Vagina (tissue), 2 donors: ENCODE results near the gene BAZ1B.

ENCODE experiments used
- CTCF ChIP-seq, 3 experiments: fragments of 450-650 bp in 2 of 3; fragments of 200-600 bp in 1 of 3; sonication (generic) in 1 of 3; IDR thresholded peaks; one replicate each; pipeline ENCODE4 v1.5.1; 2017 to 2019; ENCODE audit warnings: antibody characterized with exemption in 3 of 3, mild to moderate bottlenecking in 2 of 3, moderate library complexity in 2 of 3
- POLR2AphosphoS5 ChIP-seq, 2 donors: sonication (generic); formaldehyde crosslinking; IDR thresholded peaks; one replicate each; pipeline ENCODE4 v1.9.0; 2017; ENCODE audit warnings: antibody characterized with exemption in 2 of 2, mild to moderate bottlenecking in 2 of 2, low read depth in 1 of 2; ENCODE audit not compliant: insufficient read depth in 1 of 2

DNA sequence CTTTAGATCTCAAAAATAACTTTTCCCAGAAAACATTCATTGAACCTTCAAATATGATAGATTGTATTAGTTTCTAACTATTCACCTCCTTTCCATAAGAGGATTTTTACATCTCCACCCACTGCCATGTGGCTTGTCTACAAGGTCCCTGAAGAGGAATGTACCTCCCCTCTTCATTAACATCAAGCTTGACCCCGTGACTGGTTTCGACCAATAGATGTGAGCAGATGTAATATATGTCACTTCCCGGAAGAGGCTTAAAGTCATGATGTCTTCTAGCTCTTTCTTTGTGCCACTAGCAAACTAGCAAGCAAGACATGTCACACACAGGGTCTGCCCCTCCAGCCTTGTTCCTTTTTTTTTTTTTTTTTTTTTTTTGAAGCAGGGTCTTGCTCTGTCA, 6.9 kb downstream of the BAZ1B start:
- TF ChIP-seq CTCF (IDR thresholded peaks at IDR 0.05) (no peak), POLR2AphosphoS5 (IDR thresholded peaks at IDR 0.05; ENCODE audit: insufficient read depth in 1 of 2, low read depth in 1 of 2) (no peak)
